LNCaP clone FGC (cell line): ENCODE results near the gene KCNC4.

Experiments used
- DNase-seq: peaks from one replicate; pipeline ENCODE4 v3.0.0-alpha.2; 2011; ENCODE audit warnings: low read depth
- H3K4me3 ChIP-seq: 2 replicates; pipeline ENCODE4 v1.5.1; 2011; ENCODE audit warnings: mild to moderate bottlenecking, low read depth, low read length, control low read depth
- CTCF ChIP-seq: IDR thresholded peaks from 2 replicates; pipeline ENCODE4 v1.5.1; 2012; ENCODE audit warnings: mild to moderate bottlenecking; ENCODE audit not compliant: control insufficient read depth, insufficient read depth; ENCODE audit errors: extremely low read depth

KCNC4 gene

GRCh38 chr1:110165761-110166231, 44.3 kb upstream of the KCNC4 start:
- peak; percentile 78 for DNase-seq
- no peak overlapping the region for H3K4me3 ChIP-seq
- TF ChIP-seq CTCF = peak; percentile 18; the same call in 1 of the 2 replicates

DNA sequence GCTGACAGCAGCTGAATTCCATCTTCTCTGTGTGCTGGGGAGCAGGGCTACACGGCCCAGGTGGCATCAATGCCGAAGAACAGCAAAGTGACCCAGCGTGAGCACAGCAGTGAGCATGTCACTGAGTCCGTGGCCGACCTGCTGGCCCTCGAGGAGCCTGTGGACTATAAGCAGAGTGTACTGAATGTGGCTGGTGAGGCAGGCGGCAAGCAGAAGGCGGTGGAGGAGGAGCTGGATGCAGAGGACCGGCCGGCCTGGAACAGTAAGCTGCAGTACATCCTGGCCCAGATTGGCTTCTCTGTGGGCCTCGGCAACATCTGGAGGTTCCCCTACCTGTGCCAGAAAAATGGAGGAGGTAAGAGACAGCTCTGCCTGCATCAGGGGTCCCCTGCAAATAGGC, 43.3 kb upstream of the KCNC4 start:
- H3K4me3 ChIP-seq = no peak overlapping the region
- no peak for DNase-seq
- TF ChIP-seq CTCF = no peak

- TF ChIP-seq CTCF = no peak
Observed at GRCh38 chr1:110170766-110171733, 39.1 kb upstream of the KCNC4 start.

DNA sequence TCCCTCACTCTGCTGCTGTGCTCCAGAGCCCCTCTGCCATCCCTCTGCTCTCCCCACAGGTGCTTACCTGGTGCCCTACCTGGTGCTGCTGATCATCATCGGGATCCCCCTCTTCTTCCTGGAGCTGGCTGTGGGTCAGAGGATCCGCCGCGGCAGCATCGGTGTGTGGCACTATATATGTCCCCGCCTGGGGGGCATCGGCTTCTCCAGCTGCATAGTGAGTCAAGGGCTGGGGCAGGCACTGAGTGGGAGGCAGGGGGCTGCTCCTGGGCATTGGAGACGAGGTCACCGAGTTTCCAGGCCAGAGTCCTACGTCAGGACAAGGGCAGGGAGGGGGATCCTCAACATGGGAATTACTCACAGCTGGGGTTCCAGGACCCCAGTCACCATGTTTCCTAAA, 38.1 kb upstream of the KCNC4 start:
- TF ChIP-seq CTCF = no peak
- no peak overlapping the region for H3K4me3 ChIP-seq
- no peak for DNase-seq

More at GRCh38 chr1:110170766-110171733, 39.1 kb upstream of the KCNC4 start:
- H3K4me3 ChIP-seq = no peak overlapping the region
- no peak for DNase-seq

DNA sequence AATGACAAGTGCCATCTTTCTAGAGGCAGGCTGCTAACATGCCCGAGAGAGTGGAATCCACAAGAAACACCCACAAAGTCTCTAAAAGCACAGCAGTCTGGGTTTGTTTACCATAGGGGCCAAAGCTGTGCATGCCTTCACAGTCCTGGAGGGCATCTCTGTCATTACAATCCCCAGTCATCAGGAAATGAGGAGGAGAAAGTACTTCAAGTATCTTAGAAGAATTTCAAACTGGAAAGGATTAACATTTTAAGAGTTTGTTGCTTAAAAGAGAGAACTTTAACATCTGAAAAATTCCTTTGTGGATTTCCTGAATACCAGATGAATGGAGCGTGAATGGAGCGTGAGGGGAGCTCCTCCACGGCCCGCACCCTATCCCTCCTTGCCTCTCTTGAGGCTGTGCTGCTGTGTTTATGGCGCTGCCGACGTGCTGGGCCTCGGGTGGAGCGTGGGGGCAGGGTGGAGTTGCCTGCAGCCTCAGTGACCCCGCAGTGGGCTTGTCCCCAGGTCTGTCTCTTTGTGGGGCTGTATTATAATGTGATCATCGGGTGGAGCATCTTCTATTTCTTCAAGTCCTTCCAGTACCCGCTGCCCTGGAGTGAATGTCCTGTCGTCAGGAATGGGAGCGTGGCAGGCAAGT, 36.5 kb upstream of the KCNC4 start:
- no peak for TF ChIP-seq CTCF
- no peak for DNase-seq
- H3K4me3 ChIP-seq = no peak overlapping the region

GRCh38 chr1:110174961-110175360, 35.2 kb upstream of the KCNC4 start:
- H3K4me3 ChIP-seq = no peak overlapping the region
- no peak for DNase-seq
- no peak for TF ChIP-seq CTCF
